Upper lobe of left lung (tissue), 6 donors: ENCODE results near the gene USB1. TPM values are rescaled to one million over a fixed set of nuclear protein-coding genes. Genes with fewer than 3 reads are reported as not detected.
"Not testable (repeated sequence)": the region's sequence is repeated elsewhere in the genome, so short reads cannot be mapped to it uniquely, and the experiment has no call there.

Experiments
- ATAC-seq, 2 donors: fragments of 200-7000 bp; cut with Tn5 transposase; one replicate each; pipeline ENCODE4 v1.9.1; 2022; ENCODE audit warnings: mild to moderate bottlenecking in 2 of 2, moderate library complexity in 2 of 2; ENCODE audit not compliant: low FRiP score in 2 of 2
- DNase-seq, 2 donors: peaks; one replicate each; pipeline ENCODE4 v3.0.0-alpha.2; 2019 to 2020
- H3K27ac ChIP-seq, 4 donors: fragments of 200-600 bp; sonication (generic); one replicate each; pipeline ENCODE4 v1.5.1; 2016 to 2019
- H3K27me3 ChIP-seq, 4 donors: fragments of 200-600 bp; sonication (generic); one replicate each; pipeline ENCODE4 v1.5.1; 2017 to 2019
- H3K36me3 ChIP-seq, 4 donors: fragments of 200-600 bp; sonication (generic); one replicate each; pipeline ENCODE4 v1.5.1; 2016 to 2019
- H3K4me1 ChIP-seq, 4 donors: fragments of 200-600 bp; sonication (generic); one replicate each; pipeline ENCODE4 v1.5.1; 2018 to 2019
- H3K4me3 ChIP-seq, 4 donors: fragments of 200-600 bp; sonication (generic); one replicate each; pipeline ENCODE4 v1.5.1; 2017 to 2019; ENCODE audit warnings: mild to moderate bottlenecking in 2 of 4, moderate library complexity in 1 of 4
- H3K9me3 ChIP-seq, 4 donors: fragments of 200-600 bp; sonication (generic); one replicate each; pipeline ENCODE4 v1.5.1; 2018 to 2019
- EP300 ChIP-seq, 4 donors: sonication (generic); formaldehyde crosslinking; IDR thresholded peaks; one replicate each; pipeline ENCODE4 v1.5.1; 2017; ENCODE audit warnings: antibody characterized with exemption in 4 of 4, control low read depth in 2 of 4
- POLR2A ChIP-seq, 4 donors: fragments of 450-650 bp; IDR thresholded peaks; one replicate each; pipeline ENCODE4 v1.5.1; 2016 to 2017; ENCODE audit warnings: antibody characterized with exemption in 4 of 4, mild to moderate bottlenecking in 2 of 4
- POLR2AphosphoS5 ChIP-seq, 2 donors: sonication (generic); formaldehyde crosslinking; IDR thresholded peaks; one replicate each; pipeline ENCODE4 v1.5.1; 2017; ENCODE audit warnings: antibody characterized with exemption in 2 of 2
- WGBS, 2 donors: methylation state at CpG; one replicate each; pipeline ENCODE4 v1.1.5; 2017 to 2018; 5-methylcytosine and 5-hydroxymethylcytosine counted together
- total RNA-seq, 6 donors: library from RNA; depleted of rRNA in 4 of 6; stranded (reverse); fragments of >200 nt in 4 of 6; gene quantifications; one replicate each; pipeline versions ENCODE4 v1.1.0 to v1.2.1, GENCODE V29; 2016 to 2021
- TF ChIP-seq, protein P1 (sequence below), 6 experiments: fragments of 450-650 bp in 4 of 6; fragments of 200-600 bp in 2 of 6; sonication (generic) in 2 of 6; IDR thresholded peaks; one replicate each; pipeline ENCODE4 v1.5.1; 2016 to 2019; ENCODE audit warnings: antibody characterized with exemption in 6 of 6
- donor health status: DM: no; HTN: no; CAD: no; lungs with moderate emphysema.
- donor health status: DM: no; HTN: yes; CAD: no; lungs with severe emphysema.

The USB1 gene
- total RNA-seq, 6 donors from 2014 or later: 32.7 to 55.5 (median 46.5) TPM

DNA sequence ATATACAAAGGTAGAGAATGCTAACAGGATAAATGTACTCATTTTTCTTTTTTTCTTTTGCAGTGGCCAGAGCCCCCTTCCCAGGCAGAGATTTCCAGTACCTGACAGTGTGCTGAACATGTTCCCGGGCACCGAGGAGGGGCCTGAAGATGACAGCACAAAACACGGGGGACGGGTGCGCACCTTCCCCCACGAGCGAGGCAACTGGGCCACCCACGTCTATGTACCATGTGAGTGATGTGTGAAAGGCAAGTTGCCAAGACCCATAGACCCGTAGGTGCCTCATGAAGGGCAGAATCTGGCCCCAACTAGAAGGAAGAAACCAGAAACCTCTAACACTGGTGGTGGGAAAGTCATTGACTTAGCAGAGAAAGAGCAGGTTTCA, 1.2 kb downstream of the USB1 start:
- H3K27me3 ChIP-seq: no peaks in the 10 kb centered on the region
- H3K9me3 ChIP-seq: no peaks in the 10 kb centered on the region
- H3K4me1 ChIP-seq: peaks cover 32 to 52% (median 40%) of the 10 kb centered on the region in 4 donors
- DNase-seq (peak in 1 of 2 donors; percentile 40), ATAC-seq (no peak)
- H3K4me3 ChIP-seq: no peak overlapping the region
- no peak overlapping the region for H3K27ac ChIP-seq
- peaks cover 1 to 38% (median 14%) of the 10 kb centered on the region in 4 donors for H3K36me3 ChIP-seq
- no peak for TF ChIP-seq POLR2A (IDR thresholded peaks at IDR 0.05)
- no peak for TF ChIP-seq POLR2AphosphoS5 (IDR thresholded peaks at IDR 0.05)
- no peak for TF ChIP-seq EP300 (IDR thresholded peaks at IDR 0.05)
- TF ChIP-seq, protein P1, sequence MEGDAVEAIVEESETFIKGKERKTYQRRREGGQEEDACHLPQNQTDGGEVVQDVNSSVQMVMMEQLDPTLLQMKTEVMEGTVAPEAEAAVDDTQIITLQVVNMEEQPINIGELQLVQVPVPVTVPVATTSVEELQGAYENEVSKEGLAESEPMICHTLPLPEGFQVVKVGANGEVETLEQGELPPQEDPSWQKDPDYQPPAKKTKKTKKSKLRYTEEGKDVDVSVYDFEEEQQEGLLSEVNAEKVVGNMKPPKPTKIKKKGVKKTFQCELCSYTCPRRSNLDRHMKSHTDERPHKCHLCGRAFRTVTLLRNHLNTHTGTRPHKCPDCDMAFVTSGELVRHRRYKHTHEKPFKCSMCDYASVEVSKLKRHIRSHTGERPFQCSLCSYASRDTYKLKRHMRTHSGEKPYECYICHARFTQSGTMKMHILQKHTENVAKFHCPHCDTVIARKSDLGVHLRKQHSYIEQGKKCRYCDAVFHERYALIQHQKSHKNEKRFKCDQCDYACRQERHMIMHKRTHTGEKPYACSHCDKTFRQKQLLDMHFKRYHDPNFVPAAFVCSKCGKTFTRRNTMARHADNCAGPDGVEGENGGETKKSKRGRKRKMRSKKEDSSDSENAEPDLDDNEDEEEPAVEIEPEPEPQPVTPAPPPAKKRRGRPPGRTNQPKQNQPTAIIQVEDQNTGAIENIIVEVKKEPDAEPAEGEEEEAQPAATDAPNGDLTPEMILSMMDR (IDR thresholded peaks at IDR 0.05): no peak
- 82 to 92% methylated on average over 9 of the region's 9 CpGs for WGBS, 2 donors

DNA sequence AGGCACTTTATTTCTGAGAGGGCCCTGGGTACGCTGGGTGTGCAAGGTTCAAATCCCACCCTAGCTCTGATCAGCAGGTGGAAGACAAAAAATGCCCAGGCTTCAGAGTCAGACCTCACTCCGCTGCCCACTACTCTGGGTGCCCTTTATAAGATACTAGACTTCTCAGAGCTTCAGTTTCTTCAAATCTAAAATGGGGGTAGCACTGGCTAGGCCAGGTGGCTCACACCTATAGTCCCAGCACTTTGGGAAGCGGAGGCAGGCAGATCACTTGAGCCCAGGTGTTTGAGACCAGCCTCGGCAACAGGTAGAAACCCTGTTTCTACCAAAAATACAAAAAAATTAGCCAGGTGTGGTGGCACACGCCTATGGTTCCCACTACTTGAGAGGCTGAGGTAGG, 1.7 kb downstream of the USB1 start:
- H3K36me3 ChIP-seq: peaks cover 0 to 33% (median 8%) of the 10 kb centered on the region in 4 donors
- H3K27me3 ChIP-seq: no peaks in the 10 kb centered on the region
- H3K4me1 ChIP-seq: peaks cover 29 to 47% (median 35%) of the 10 kb centered on the region in 4 donors
- H3K4me3 ChIP-seq: no peak overlapping the region
- no peak overlapping the region for H3K27ac ChIP-seq
- no peaks in the 10 kb centered on the region for H3K9me3 ChIP-seq
- DNase-seq (no peak), ATAC-seq (no peak)
- WGBS, 2 donors: 93% methylated on average over 5 of the region's 5 CpGs
- TF ChIP-seq POLR2AphosphoS5 (IDR thresholded peaks at IDR 0.05): no peak
- no peak for TF ChIP-seq POLR2A (IDR thresholded peaks at IDR 0.05)
- TF ChIP-seq EP300 (IDR thresholded peaks at IDR 0.05): no peak
- TF ChIP-seq, protein P1 (IDR thresholded peaks at IDR 0.05): no peak

DNA sequence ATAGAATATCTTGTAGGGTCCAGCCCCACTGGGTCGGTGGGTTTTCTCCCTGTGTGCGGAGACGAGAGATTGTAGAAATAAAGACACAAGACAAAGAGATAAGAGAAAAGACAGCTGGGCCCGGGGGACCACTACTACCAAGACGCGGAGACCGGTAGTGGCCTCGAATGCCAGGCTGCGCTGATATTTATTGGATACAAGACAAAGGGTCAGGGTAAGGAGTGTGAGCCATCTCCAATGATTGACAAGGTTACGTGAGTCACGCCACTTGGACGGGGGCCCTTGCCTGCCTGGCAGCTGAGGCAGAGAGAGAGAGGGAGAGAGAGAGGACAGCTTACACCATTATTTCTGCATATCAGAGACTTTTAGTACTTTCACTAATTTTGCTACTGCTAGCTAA, 3.5 kb downstream of the USB1 start:
- WGBS, 2 donors: 92 to 93% methylated on average over 12 of the region's 12 CpGs
- not testable (repeated sequence) for H3K27me3 ChIP-seq, H3K4me3 ChIP-seq, ATAC-seq, H3K9me3 ChIP-seq, DNase-seq, H3K27ac ChIP-seq
- peaks cover 11 to 29% (median 17%) of the 10 kb centered on the region in 4 donors for H3K4me1 ChIP-seq
- H3K36me3 ChIP-seq: peaks cover 0 to 32% (median 8%) of the 10 kb centered on the region in 4 donors

DNA sequence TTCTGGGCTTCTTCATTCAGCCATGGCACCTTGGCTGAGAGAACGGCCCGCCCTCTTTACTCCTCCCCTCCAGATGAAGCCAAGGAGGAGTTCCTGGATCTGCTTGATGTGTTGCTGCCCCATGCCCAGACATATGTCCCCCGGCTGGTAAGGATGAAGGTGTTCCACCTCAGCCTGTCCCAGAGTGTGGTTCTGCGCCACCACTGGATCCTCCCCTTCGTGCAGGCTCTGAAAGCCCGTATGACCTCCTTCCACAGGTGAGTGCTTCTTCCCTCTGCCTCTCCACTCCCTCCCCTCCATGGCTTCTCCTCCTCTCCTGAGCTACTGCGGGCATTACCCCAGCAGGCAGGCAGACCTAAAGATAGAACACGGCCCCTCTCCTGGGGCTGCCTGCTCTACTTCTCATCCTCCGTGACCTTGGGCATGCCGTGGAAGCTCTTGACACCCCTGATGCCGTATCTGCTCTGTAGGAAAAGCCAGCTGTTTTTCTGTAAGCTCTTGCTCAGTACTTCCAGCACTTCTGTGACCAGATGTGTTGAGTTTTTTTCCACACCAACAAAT, 8.7 kb downstream of the USB1 start:
- ATAC-seq: no peak
- DNase-seq: no peak
- Histone ChIP-seq H3K4me1 (peaks cover 2 to 3% (median 2%) of the 10 kb centered on the region in 4 donors), H3K9me3 (no peaks in the 10 kb centered on the region), H3K4me3 (no peak overlapping the region), H3K27ac (no peak overlapping the region), H3K36me3 (peaks cover 9 to 53% (median 26%) of the 10 kb centered on the region in 4 donors), H3K27me3 (no peaks in the 10 kb centered on the region)
- WGBS, 2 donors: 96 to 97% methylated on average over 11 of the region's 11 CpGs
- TF ChIP-seq EP300 (IDR thresholded peaks at IDR 0.05): no peak
- TF ChIP-seq, protein P1 (IDR thresholded peaks at IDR 0.05): no peak
- TF ChIP-seq POLR2A (IDR thresholded peaks at IDR 0.05): no peak
- no peak for TF ChIP-seq POLR2AphosphoS5 (IDR thresholded peaks at IDR 0.05)

DNA sequence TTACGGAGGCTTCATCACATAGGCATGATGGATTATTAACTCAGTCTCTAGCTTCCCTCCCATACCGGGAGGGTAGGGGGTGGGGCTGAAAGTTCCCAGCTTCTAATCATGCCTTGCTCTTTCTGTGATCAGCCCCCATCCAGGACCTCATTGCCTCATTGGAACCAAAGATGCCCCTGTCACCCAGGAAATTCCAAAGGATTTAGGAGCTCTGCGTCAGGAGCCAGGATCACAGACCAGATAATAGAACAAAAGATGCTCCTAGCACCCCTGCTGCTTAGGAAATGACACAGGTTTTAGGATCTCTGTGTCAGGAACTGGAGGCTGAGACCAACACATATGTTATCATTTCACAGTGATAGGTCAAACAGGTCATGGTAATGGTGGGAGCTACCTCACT, 9.7 kb downstream of the USB1 start:
- H3K27ac ChIP-seq: no peak overlapping the region
- 83 to 87% methylated on average over 3 of the region's 3 CpGs for WGBS, 2 donors
- no peak overlapping the region for H3K4me3 ChIP-seq
- H3K27me3 ChIP-seq: no peaks in the 10 kb centered on the region
- H3K4me1 ChIP-seq: no peaks in the 10 kb centered on the region
- H3K36me3 ChIP-seq: peaks cover 9 to 49% (median 26%) of the 10 kb centered on the region in 4 donors
- no peaks in the 10 kb centered on the region for H3K9me3 ChIP-seq
- DNase-seq (no peak), ATAC-seq (no peak)
- TF ChIP-seq, protein P1 (IDR thresholded peaks at IDR 0.05): no peak
- TF ChIP-seq POLR2A (IDR thresholded peaks at IDR 0.05) (no peak), POLR2AphosphoS5 (IDR thresholded peaks at IDR 0.05) (no peak), EP300 (IDR thresholded peaks at IDR 0.05) (no peak)
